ENCODE measurements around the gene BRD3OS.

BRD3OS gene

GRCh38 chr9:134055981-134056461, 30.7 kb downstream of the BRD3OS start:
- H3K4me1 Mint-ChIP-seq (ENCODE audit: low read depth) = peaks cover 27% of the 10 kb centered on the region
- no peaks in the 10 kb centered on the region for H3K27me3 Mint-ChIP-seq
- no peak overlapping the region for H3K4me3 Mint-ChIP-seq
- no peaks in the 10 kb centered on the region for H3K9me3 Mint-ChIP-seq (ENCODE audit: low read depth)
- H3K27ac Mint-ChIP-seq = no peak overlapping the region
- peaks cover 2% of the 10 kb centered on the region for H3K36me3 Mint-ChIP-seq

GRCh38 chr9:134056483-134057306, 31.4 kb downstream of the BRD3OS start:
- Mint-ChIP-seq H3K9me3 (ENCODE audit: low read depth) (no peaks in the 10 kb centered on the region), H3K4me3 (no peak overlapping the region), H3K27me3 (no peaks in the 10 kb centered on the region), H3K36me3 (no peaks in the 10 kb centered on the region), H3K27ac (no peak overlapping the region), H3K4me1 (ENCODE audit: low read depth) (peaks cover 29% of the 10 kb centered on the region)

GRCh38 chr9:134057307-134057657, 32.0 kb downstream of the BRD3OS start:
- Mint-ChIP-seq H3K27me3 (no peaks in the 10 kb centered on the region), H3K4me3 (no peak overlapping the region), H3K4me1 (ENCODE audit: low read depth) (peaks cover 30% of the 10 kb centered on the region), H3K36me3 (no peaks in the 10 kb centered on the region), H3K9me3 (ENCODE audit: low read depth) (no peaks in the 10 kb centered on the region), H3K27ac (no peak overlapping the region)

- Mint-ChIP-seq H3K27ac (no peak overlapping the region), H3K4me1 (ENCODE audit: low read depth) (peaks cover 34% of the 10 kb centered on the region), H3K27me3 (no peaks in the 10 kb centered on the region), H3K4me3 (no peak overlapping the region), H3K9me3 (ENCODE audit: low read depth) (no peaks in the 10 kb centered on the region), H3K36me3 (no peaks in the 10 kb centered on the region)
Measured at GRCh38 chr9:134057751-134058701, 32.7 kb downstream of the BRD3OS start.

GRCh38 chr9:134058716-134059115, 33.4 kb downstream of the BRD3OS start:
- Mint-ChIP-seq H3K4me1 (ENCODE audit: low read depth) (peaks cover 39% of the 10 kb centered on the region), H3K27ac (no peak overlapping the region), H3K27me3 (no peaks in the 10 kb centered on the region), H3K4me3 (no peak overlapping the region), H3K36me3 (no peaks in the 10 kb centered on the region), H3K9me3 (ENCODE audit: low read depth) (no peaks in the 10 kb centered on the region)

GRCh38 chr9:134059188-134059641, 33.9 kb downstream of the BRD3OS start:
- no peaks in the 10 kb centered on the region for H3K9me3 Mint-ChIP-seq (ENCODE audit: low read depth)
- H3K27ac Mint-ChIP-seq = no peak overlapping the region
- H3K27me3 Mint-ChIP-seq = no peaks in the 10 kb centered on the region
- no peaks in the 10 kb centered on the region for H3K36me3 Mint-ChIP-seq
- peaks cover 40% of the 10 kb centered on the region for H3K4me1 Mint-ChIP-seq (ENCODE audit: low read depth)
- H3K4me3 Mint-ChIP-seq = no peak overlapping the region

- no peaks in the 10 kb centered on the region for H3K36me3 Mint-ChIP-seq
- no peaks in the 10 kb centered on the region for H3K27me3 Mint-ChIP-seq
- H3K4me1 Mint-ChIP-seq (ENCODE audit: low read depth) = peaks cover 45% of the 10 kb centered on the region
- H3K4me3 Mint-ChIP-seq = no peak overlapping the region
- H3K27ac Mint-ChIP-seq = no peak overlapping the region
- H3K9me3 Mint-ChIP-seq (ENCODE audit: low read depth) = no peaks in the 10 kb centered on the region
Measured at GRCh38 chr9:134059661-134060395, 34.5 kb downstream of the BRD3OS start.

- Mint-ChIP-seq H3K36me3 (no peaks in the 10 kb centered on the region), H3K4me3 (no peak overlapping the region), H3K4me1 (ENCODE audit: low read depth) (peaks cover 47% of the 10 kb centered on the region), H3K27ac (no peak overlapping the region), H3K9me3 (ENCODE audit: low read depth) (no peaks in the 10 kb centered on the region), H3K27me3 (no peaks in the 10 kb centered on the region)
Measured at GRCh38 chr9:134060546-134060945, 35.3 kb downstream of the BRD3OS start.

- H3K36me3 Mint-ChIP-seq = no peaks in the 10 kb centered on the region
- no peak overlapping the region for H3K4me3 Mint-ChIP-seq
- peaks cover 53% of the 10 kb centered on the region for H3K4me1 Mint-ChIP-seq (ENCODE audit: low read depth)
- peak overlapping the region; percentile 34 for H3K27ac Mint-ChIP-seq
- no peaks in the 10 kb centered on the region for H3K9me3 Mint-ChIP-seq (ENCODE audit: low read depth)
- H3K27me3 Mint-ChIP-seq = no peaks in the 10 kb centered on the region
Measured at GRCh38 chr9:134061019-134061687, 35.9 kb downstream of the BRD3OS start.

GRCh38 chr9:134061688-134062371, 36.5 kb downstream of the BRD3OS start:
- Mint-ChIP-seq H3K27ac (no peak overlapping the region), H3K9me3 (ENCODE audit: low read depth) (no peaks in the 10 kb centered on the region), H3K4me3 (no peak overlapping the region), H3K27me3 (no peaks in the 10 kb centered on the region), H3K36me3 (no peaks in the 10 kb centered on the region), H3K4me1 (ENCODE audit: low read depth) (peaks cover 55% of the 10 kb centered on the region)

- Mint-ChIP-seq H3K27me3 (no peaks in the 10 kb centered on the region), H3K4me1 (ENCODE audit: low read depth) (peaks cover 49% of the 10 kb centered on the region), H3K9me3 (ENCODE audit: low read depth) (no peaks in the 10 kb centered on the region), H3K4me3 (no peak overlapping the region), H3K36me3 (no peaks in the 10 kb centered on the region), H3K27ac (no peak overlapping the region)
Measured at GRCh38 chr9:134062461-134063087, 37.3 kb downstream of the BRD3OS start.

- no peak overlapping the region for H3K27ac Mint-ChIP-seq
- H3K36me3 Mint-ChIP-seq = no peaks in the 10 kb centered on the region
- H3K4me3 Mint-ChIP-seq = peak overlapping the region; percentile 2
- no peaks in the 10 kb centered on the region for H3K27me3 Mint-ChIP-seq
- H3K9me3 Mint-ChIP-seq (ENCODE audit: low read depth) = no peaks in the 10 kb centered on the region
- peaks cover 49% of the 10 kb centered on the region for H3K4me1 Mint-ChIP-seq (ENCODE audit: low read depth)
Measured at GRCh38 chr9:134063088-134063570, 37.8 kb downstream of the BRD3OS start.

Measured in activated naive CD8-positive, alpha-beta T cell (primary cell).